Activated CD8-positive, alpha-beta T cell treated with anti-CD3 and anti-CD28 coated beads for 36 hours (primary cell): ENCODE results near the gene MTREX. TPM values are rescaled to one million over a fixed set of nuclear protein-coding genes. Genes with fewer than 3 reads are reported as not detected.

Source experiments
- ATAC-seq: fragments of 200-7000 bp; cut with Tn5 transposase; one replicate; pipeline ENCODE4 v1.10.0; 2021; ENCODE audit warnings: mild to moderate bottlenecking, moderate library complexity
- CTCF ChIA-PET: fragments of 350-600 bp; sonication (Branson Sonifier 250); formaldehyde crosslinking; loops from one replicate; lab custom pipeline; 2021; ENCODE audit warnings: antibody characterized with exemption; lab: Charles Lee
- POLR2A ChIA-PET: fragments of 350-600 bp; sonication (Branson Sonifier 250); formaldehyde crosslinking; loops from one replicate; lab custom pipeline; 2021; ENCODE audit warnings: antibody characterized with exemption; lab: Charles Lee
- DNase-seq: peaks from one replicate; pipeline ENCODE4 v3.0.0-alpha.2; 2020
- H3K27ac Mint-ChIP-seq: one replicate; pipeline ENCODE4 v1.8.0; 2021; ENCODE audit warnings: mild to moderate bottlenecking, mixed read lengths
- H3K27me3 Mint-ChIP-seq: one replicate; pipeline ENCODE4 v1.8.0; 2021; ENCODE audit warnings: mixed read lengths
- H3K36me3 Mint-ChIP-seq: one replicate; pipeline ENCODE4 v1.8.0; 2021; ENCODE audit warnings: low read depth, mixed read lengths
- H3K4me1 Mint-ChIP-seq: one replicate; pipeline ENCODE4 v1.8.0; 2021; ENCODE audit warnings: low read depth, mixed read lengths
- H3K4me3 Mint-ChIP-seq: one replicate; pipeline ENCODE4 v1.8.0; 2021; ENCODE audit warnings: mild to moderate bottlenecking, moderate library complexity, mixed read lengths
- H3K9me3 Mint-ChIP-seq: one replicate; pipeline ENCODE4 v1.8.0; 2021; ENCODE audit warnings: mixed read lengths
- intact Hi-C: fragments of 100-400 bp; cut with micrococcal nuclease; formaldehyde crosslinking; loops from one replicate; pipeline ENCODE4 v1.10.0; 2022
- total RNA-seq, 2 experiments: library from RNA; stranded (reverse); gene quantifications; one replicate each; pipeline ENCODE4 v1.2.3, GENCODE V29; 2021
- TF ChIP-seq, protein P1 (sequence below): fragments of 200-600 bp; IDR thresholded peaks from one replicate; pipeline ENCODE4 v1.8.0; 2022; ENCODE audit warnings: antibody characterized with exemption, mild to moderate bottlenecking

Gene MTREX
- total RNA-seq, 2 experiments from 2014 or later, result 88.9 to 93.4 TPM

DNA sequence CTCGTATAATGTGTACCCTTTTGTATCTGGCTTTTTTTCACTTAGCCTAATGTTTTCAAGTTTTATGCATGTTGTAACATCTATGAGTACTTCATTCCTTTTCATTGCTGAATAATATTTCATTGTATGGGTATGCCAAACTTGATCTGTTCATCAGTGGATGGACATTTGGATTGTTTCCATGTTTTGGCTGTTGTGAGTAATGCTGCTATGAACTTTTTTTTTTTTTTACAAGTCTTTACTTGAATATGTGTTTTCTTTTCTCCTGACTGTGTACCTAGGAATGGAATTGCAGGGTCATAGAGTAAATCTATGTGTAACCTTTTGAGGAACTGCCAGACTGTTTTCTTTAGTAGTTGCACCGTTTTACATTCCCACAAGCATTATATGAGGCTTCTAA, 52.4 kb downstream of the MTREX start:
- Mint-ChIP-seq H3K9me3 (no peaks in the 10 kb centered on the region), H3K27me3 (no peaks in the 10 kb centered on the region), H3K27ac (no peak overlapping the region), H3K36me3 (peaks cover 39% of the 10 kb centered on the region), H3K4me3 (no peak overlapping the region), H3K4me1 (peaks cover 13% of the 10 kb centered on the region)
- CTCF ChIA-PET, result interaction anchor here (1.2 kb wide), 1 partner anchor 30 kb away, joined by 3 read pairs; no protein-coding TSS in a partner anchor
- intact Hi-C loops, result no loop called here
- POLR2A ChIA-PET, result no interaction called here
- ATAC-seq (no peak), DNase-seq (no peak)
- TF ChIP-seq, protein P1, sequence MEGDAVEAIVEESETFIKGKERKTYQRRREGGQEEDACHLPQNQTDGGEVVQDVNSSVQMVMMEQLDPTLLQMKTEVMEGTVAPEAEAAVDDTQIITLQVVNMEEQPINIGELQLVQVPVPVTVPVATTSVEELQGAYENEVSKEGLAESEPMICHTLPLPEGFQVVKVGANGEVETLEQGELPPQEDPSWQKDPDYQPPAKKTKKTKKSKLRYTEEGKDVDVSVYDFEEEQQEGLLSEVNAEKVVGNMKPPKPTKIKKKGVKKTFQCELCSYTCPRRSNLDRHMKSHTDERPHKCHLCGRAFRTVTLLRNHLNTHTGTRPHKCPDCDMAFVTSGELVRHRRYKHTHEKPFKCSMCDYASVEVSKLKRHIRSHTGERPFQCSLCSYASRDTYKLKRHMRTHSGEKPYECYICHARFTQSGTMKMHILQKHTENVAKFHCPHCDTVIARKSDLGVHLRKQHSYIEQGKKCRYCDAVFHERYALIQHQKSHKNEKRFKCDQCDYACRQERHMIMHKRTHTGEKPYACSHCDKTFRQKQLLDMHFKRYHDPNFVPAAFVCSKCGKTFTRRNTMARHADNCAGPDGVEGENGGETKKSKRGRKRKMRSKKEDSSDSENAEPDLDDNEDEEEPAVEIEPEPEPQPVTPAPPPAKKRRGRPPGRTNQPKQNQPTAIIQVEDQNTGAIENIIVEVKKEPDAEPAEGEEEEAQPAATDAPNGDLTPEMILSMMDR, result no peak

DNA sequence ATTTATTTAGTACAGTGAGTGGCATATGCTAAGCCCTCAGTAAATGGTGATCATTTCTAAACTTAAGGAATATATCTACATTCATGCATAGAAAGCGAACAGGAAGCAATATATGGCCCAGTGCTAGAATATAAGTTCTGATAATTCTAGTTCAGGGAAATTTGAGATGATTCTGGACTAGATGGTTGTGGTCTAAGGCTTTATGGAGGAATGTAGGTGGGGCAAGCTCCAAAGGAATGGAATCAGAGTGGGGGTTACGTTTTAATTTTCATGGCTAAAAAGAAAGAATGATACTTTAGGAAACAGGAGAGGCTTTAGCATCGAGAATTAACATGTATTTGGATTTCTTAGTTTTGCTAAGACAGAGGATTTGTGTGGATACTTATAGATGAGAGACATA, 56.1 kb downstream of the MTREX start:
- CTCF ChIA-PET, result interaction anchor here (0.7 kb wide), 1 partner anchor 19 kb away, joined by 3 read pairs; no protein-coding TSS in a partner anchor
- H3K27ac Mint-ChIP-seq, result peak overlapping the region; percentile 1
- POLR2A ChIA-PET, result no interaction called here
- peaks cover 40% of the 10 kb centered on the region for H3K36me3 Mint-ChIP-seq
- H3K4me3 Mint-ChIP-seq, result no peak overlapping the region
- intact Hi-C loops, result no loop called here
- no peaks in the 10 kb centered on the region for H3K27me3 Mint-ChIP-seq
- no peak for ATAC-seq
- TF ChIP-seq, protein P1, result no peak
- H3K4me1 Mint-ChIP-seq, result peaks cover 15% of the 10 kb centered on the region
- no peaks in the 10 kb centered on the region for H3K9me3 Mint-ChIP-seq
- no peak for DNase-seq

DNA sequence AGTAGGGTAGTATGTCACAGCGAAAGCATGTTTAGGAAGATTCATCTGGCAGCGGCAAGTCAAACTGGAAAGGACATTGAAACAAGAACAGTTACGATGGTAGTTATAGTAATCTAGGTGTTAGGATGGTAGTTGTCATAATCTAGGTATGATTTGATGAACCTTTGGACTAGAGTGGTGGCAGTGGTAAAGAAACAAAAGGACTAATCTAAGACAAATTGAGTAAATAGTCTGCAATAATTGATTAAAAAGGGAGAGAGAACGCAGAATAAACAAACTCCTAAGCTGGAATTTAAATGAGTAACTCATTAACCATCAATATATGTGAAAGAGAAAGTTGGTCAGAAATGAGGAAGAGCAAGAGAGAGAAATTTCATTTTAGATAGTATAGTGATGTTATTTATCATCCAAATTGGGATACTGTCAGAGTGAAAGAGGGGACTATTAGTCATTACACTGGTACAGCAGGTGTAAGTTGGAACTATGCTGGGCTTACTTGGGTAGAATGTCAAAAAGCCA, 56.8 kb downstream of the MTREX start:
- Mint-ChIP-seq H3K4me3 (no peak overlapping the region), H3K9me3 (no peaks in the 10 kb centered on the region), H3K4me1 (peaks cover 15% of the 10 kb centered on the region), H3K27me3 (no peaks in the 10 kb centered on the region), H3K36me3 (peaks cover 40% of the 10 kb centered on the region), H3K27ac (peak overlapping the region; percentile 1)
- CTCF ChIA-PET, result no interaction called here
- DNase-seq (no peak), ATAC-seq (peak; percentile 77)
- intact Hi-C loops, result no loop called here
- POLR2A ChIA-PET, result no interaction called here
- TF ChIP-seq, protein P1, result no peak

DNA sequence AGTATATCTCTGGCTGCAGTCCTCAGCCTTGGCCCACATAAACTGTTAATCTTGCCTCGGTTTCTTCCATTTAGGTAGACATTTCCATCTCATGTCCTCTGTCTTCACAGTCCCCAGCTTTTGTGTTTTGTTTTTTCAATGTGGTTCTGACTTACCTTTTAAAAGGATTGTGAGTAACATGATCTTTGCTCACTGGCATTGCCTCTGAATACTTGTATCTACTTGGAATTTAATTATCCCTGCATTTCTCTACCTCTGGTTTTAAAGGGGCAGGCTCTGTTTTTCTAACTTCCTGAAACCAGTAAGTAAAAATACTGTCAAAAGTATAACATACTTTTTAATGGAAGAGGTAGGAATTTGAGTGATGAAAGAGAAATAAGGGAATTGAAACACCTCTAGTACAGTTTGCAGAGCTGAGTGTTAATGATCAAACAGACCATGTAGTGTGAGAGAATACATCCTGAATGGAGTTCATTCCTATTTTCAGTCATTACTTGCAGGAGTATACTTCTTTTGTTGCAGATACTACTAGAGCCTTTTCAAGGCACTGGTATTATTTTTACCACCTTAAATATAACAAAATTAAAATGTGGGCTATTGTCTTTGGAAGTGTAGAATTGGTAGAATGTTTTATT, 62.6 kb downstream of the MTREX start:
- peaks cover 66% of the 10 kb centered on the region for H3K36me3 Mint-ChIP-seq
- no peak for ATAC-seq

DNA sequence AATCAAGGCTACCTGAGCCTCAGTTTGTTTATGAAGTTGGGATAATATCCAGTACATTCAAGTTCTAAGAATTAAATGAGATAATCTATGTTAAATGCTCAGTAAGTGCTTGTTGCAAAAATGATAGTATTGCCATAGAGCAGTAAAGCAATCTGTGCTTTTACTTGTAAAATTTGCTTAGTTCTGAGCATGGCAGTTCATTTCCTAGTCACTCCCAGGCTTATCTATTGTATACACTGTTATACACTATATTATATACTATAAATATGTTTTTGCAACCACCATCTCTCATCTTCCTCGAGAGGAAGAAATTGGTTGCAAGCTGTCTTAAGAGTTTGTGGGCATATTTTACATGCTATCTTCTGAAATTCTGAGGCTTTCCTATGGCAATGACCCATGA, 63.4 kb downstream of the MTREX start:
- no peak for DNase-seq
- intact Hi-C loops, result no loop called here
- CTCF ChIA-PET, result interaction anchor here (1.6 kb wide), 1 partner anchor 321 kb away, joined by 5 read pairs; no protein-coding TSS in a partner anchor
- peaks cover 72% of the 10 kb centered on the region for H3K36me3 Mint-ChIP-seq
- H3K4me1 Mint-ChIP-seq, result no peaks in the 10 kb centered on the region
- TF ChIP-seq, protein P1, result no peak
- POLR2A ChIA-PET, result no interaction called here
- H3K4me3 Mint-ChIP-seq, result no peak overlapping the region
- no peak overlapping the region for H3K27ac Mint-ChIP-seq
- peaks cover 9% of the 10 kb centered on the region for H3K9me3 Mint-ChIP-seq
- H3K27me3 Mint-ChIP-seq, result no peaks in the 10 kb centered on the region
- no peak for ATAC-seq

More for the DNA sequence above, 62.6 kb downstream of the MTREX start:
- TF ChIP-seq, protein P1, result no peak
- H3K27me3 Mint-ChIP-seq, result no peaks in the 10 kb centered on the region
- no peak for DNase-seq
- H3K9me3 Mint-ChIP-seq, result peaks cover 9% of the 10 kb centered on the region
- H3K4me3 Mint-ChIP-seq, result no peak overlapping the region
- ChIA-PET POLR2A (no interaction called here), CTCF (interaction anchor here (1.6 kb wide), 1 partner anchor 321 kb away, joined by 5 read pairs; no protein-coding TSS in a partner anchor)
- no peaks in the 10 kb centered on the region for H3K4me1 Mint-ChIP-seq
- no peak overlapping the region for H3K27ac Mint-ChIP-seq
- intact Hi-C loops, result no loop called here
